H54 (cell line): ENCODE data around the gene STAB2.

Experiments used
- DNase-seq: peaks from one replicate; pipeline ENCODE4 v3.0.0; 2011; ENCODE audit warnings: low spot score, mixed read lengths; ENCODE audit not compliant: insufficient read length
- FAIRE-seq: peaks from 3 replicates; lab custom pipeline; 2011; peaks lifted over from hg19 to GRCh38; lab: Jason Lieb, UNC
- POLR2A ChIP-seq: IDR thresholded peaks from 2 replicates; pipeline ENCODE4 v1.6.1; 2011; ENCODE audit warnings: low read depth, mild to moderate bottlenecking, low read length

The STAB2 gene

DNA sequence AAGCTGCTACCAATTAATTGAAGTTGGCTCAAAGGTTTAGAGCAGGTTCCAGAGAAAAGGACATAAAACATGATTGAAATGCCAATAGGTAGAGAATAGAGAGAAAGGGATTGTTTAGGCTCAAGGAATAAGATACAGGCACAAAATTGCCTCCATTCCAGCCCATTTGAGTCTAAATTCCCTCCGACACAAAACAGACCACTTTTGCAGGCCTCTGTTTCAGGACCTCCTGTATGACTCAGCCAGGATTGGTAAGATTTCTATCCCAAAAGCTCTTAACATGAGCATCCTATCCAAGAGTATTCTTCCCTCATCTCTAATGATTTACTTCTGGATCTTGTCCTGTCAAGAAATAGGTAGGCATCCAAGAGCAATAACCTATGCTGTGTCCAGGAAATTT lies 123.5 kb downstream of the STAB2 start:
- no peak for TF ChIP-seq POLR2A
- DNase-seq (no peak), FAIRE-seq (no peak)

- no peak for TF ChIP-seq POLR2A
- FAIRE-seq: no peak
- DNase-seq: no peak
Measured at GRCh38 chr12:103712216-103712615, 125.1 kb downstream of the STAB2 start.

GRCh38 chr12:103715494-103715893 lies 128.4 kb downstream of the STAB2 start:
- DNase-seq: no peak
- no peak for TF ChIP-seq POLR2A
- no peak for FAIRE-seq

DNA sequence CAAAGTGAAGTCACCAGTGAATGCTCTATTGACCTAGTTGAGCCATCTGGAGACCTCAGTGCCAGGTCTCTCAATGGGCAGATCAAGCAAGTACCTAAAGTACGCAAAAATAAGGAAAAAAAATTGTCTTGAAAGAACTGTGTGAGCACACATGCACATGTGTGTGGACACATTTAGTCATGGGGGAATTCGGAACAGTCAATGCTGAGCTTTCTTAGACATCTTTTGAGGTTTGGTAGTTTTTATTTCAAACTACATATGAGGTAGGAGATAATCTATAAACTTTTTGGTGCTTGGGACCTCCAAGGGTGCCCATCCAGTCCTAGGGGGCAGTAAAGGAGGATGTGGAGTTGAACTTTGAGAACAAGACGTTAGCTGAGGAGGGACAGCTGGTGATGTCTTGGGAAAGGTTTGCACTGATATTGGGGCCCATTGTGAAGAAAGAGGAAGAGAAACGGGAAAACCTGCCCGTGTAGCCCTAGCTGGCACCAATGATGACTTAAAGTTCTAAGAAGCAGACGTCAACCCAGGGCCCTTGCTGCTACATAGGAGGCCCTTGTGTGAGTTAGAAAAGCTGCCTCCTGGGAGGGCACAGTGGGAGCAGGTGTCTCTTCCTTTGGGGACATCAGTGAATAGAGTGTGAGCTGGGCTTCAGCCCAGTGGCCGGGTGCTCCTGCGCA lies 129.6 kb downstream of the STAB2 start:
- FAIRE-seq: no peak
- no peak for TF ChIP-seq POLR2A

GRCh38 chr12:103725398-103725797 lies 138.3 kb downstream of the STAB2 start:
- DNase-seq: no peak
- no peak for FAIRE-seq
- no peak for TF ChIP-seq POLR2A

More for the DNA sequence above, 129.6 kb downstream of the STAB2 start:
- no peak for DNase-seq

GRCh38 chr12:103727638-103728037 lies 140.6 kb downstream of the STAB2 start:
- FAIRE-seq (no peak), DNase-seq (no peak)

DNA sequence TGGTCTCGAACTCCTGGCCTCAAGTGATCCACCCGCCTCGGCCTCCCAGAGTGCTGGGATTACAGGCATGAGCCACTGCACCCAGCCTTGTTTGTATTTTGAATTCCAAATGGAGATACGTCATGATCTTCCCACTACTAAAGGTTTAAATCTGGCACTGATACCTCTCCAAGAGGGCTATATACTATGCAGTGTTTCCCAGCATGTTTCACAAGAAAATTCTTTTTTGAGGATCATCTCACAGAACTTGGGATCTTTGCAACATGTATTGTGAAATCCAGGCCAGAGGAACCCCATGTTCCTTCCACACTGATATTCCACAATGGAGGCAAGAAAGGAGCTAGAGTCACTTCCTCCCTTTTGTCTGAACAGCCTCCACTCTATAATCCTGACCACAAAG lies 141.2 kb downstream of the STAB2 start:
- no peak for TF ChIP-seq POLR2A
- no peak for DNase-seq
- FAIRE-seq: no peak

More at GRCh38 chr12:103727638-103728037, 140.6 kb downstream of the STAB2 start:
- TF ChIP-seq POLR2A: no peak

- no peak for FAIRE-seq
- DNase-seq: no peak
Measured at GRCh38 chr12:103729499-103729898, 142.4 kb downstream of the STAB2 start.

DNA sequence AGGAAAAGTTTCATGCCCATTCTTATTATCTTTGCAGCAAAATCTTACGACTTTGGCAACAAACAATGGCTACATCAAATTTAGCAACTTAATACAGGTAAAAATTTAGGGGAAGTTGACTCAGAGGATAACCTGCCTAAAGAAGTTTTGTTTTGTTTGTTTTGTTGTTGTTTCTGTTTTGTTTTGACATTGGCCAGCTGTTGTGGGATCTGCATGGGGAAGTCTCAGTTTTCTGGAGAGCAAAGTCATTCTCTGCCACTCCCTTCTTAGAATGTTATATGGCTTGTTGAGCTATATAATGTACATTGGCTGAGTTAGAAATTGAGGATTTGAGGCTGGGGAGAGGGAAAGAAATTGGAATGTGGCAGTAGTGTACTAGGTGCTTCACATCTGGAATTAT lies 144.5 kb downstream of the STAB2 start:
- FAIRE-seq: no peak

More at GRCh38 chr12:103729499-103729898, 142.4 kb downstream of the STAB2 start:
- TF ChIP-seq POLR2A: no peak

GRCh38 chr12:103734863-103735262 lies 147.8 kb downstream of the STAB2 start:
- DNase-seq: no peak
- no peak for FAIRE-seq
- no peak for TF ChIP-seq POLR2A

More for the DNA sequence above, 144.5 kb downstream of the STAB2 start:
- no peak for DNase-seq
- TF ChIP-seq POLR2A: no peak

DNA sequence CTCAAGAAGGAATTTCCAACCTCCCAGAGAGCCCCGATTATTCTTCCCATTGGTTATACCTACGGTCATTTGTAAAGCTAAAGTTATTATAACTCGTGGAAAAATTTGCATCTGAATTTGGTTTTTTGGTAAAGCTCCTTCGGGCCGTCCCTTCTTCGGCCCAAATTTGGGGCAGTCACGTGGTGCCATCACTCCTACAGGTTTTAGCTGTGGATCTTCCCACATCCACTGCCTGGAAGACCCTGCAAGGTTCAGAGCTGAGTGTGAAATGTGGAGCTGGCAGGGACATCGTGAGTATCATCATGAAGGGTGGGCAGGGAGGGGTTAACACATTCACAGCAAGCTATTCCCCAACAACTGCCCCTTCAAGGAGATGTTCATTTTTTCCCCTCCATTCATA lies 148.2 kb downstream of the STAB2 start:
- FAIRE-seq (no peak), DNase-seq (no peak)
- no peak for TF ChIP-seq POLR2A

GRCh38 chr12:103736572-103736971 lies 149.5 kb downstream of the STAB2 start:
- FAIRE-seq: no peak

DNA sequence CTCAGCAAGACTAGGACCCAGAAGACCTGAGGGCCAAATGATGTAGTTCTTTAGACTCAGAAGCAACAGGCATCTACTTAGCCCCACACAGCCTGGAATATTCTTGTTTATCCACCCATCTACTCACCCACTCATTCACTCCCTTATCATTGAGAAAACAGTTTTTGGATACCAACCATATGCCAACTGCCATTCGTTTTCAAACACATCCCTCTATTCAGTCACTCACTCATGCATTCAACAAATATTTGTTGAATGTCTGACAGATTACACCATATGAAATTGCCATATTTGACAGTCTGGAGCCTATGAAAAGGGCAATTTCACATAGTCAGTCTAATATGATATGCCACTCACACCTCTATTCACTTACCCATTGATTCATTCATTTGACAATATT lies 150.8 kb downstream of the STAB2 start:
- FAIRE-seq: no peak
- TF ChIP-seq POLR2A: no peak
- no peak for DNase-seq

More at GRCh38 chr12:103736572-103736971, 149.5 kb downstream of the STAB2 start:
- no peak for TF ChIP-seq POLR2A
- no peak for DNase-seq

DNA sequence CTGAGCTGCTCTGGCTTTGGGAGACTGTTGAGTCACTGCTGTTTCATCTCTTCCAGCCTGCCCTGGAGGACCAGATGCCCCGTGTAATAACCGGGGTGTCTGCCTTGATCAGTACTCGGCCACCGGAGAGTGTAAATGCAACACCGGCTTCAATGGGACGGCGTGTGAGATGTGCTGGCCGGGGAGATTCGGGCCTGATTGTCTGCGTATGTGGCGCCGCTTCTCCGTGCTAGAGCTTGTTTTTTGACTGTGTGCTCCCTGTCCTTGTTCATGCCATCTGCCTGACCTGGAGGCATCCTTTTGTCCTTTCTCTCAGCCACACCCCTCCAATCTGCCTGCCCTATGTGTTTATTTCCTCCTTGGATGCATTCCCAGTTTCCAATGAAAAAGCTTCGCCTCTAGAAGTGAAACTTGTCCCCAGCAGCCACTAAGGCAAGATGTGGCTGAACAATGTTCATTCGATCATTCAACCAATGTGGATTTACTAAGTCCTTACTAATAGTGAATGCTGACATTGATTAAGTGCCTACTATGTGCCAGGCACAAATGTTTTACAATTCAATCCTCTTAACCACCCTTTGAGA lies 155.4 kb downstream of the STAB2 start:
- FAIRE-seq (no peak), DNase-seq (no peak)
- TF ChIP-seq POLR2A: no peak

DNA sequence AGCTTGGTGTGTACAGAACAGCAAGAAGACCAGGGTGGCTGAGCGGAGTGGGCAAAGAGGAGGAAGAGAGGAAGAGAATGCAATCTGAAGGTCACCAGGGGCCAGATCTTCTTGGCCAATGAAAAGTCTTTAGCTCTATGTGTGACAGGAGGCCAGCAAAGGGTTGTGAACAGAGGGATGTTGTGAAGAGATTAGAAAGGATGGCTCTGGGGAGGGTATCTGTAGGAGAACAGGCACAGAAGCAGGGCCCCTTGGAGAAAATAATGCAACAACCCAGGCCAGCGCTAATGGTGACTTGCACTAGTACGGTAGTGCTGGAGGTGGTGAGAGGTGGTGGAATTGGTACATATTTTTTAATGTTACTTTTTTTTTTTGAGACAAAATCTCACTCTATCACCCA lies 156.7 kb downstream of the STAB2 start:
- no peak for FAIRE-seq

More for the DNA sequence above, 156.7 kb downstream of the STAB2 start:
- no peak for TF ChIP-seq POLR2A
- no peak for DNase-seq
